Caco-2 (cell line): ENCODE results near the gene CD52. TPM values are rescaled to one million over a fixed set of nuclear protein-coding genes. Genes with fewer than 3 reads are reported as not detected.

Experiments
- BruUV-seq: library from RNA; stranded (reverse); fragments of 400-500 nt; replicated peaks from 2 replicates; lab custom pipeline; 2021; lab: Mats Ljungman, UMichigan
- CTCF ChIA-PET: fragments of 300-600 bp; sonication (Branson Sonifier 250); formaldehyde crosslinking; loops from one replicate; lab custom pipeline; 2022; ENCODE audit warnings: antibody characterized with exemption; lab: Charles Lee
- POLR2A ChIA-PET: fragments of 300-600 bp; sonication (Branson Sonifier 250); formaldehyde crosslinking; loops from one replicate; lab custom pipeline; 2022; ENCODE audit warnings: antibody characterized with exemption; lab: Charles Lee
- DNase-seq, 2 experiments: peaks; one replicate each; pipeline versions ENCODE4 v3.0.0 to v3.0.0-alpha.2; 2020 to 2022
- H3K27me3 ChIP-seq: replicated peaks from 2 replicates; pipeline ENCODE4 v1.6.0; 2011; ENCODE audit warnings: low read length; ENCODE audit not compliant: control insufficient read depth, insufficient read depth
- H3K36me3 ChIP-seq: 2 replicates; pipeline ENCODE4 v1.5.1; 2011; ENCODE audit warnings: low read length; ENCODE audit not compliant: control insufficient read depth, insufficient read depth
- H3K4me1 ChIP-seq: fragments of 250-450 bp; sonication (Bioruptor Pico); 2 replicates; pipeline ENCODE4 v1.5.1; 2020; ENCODE audit warnings: mild to moderate bottlenecking
- H3K4me3 ChIP-seq: 2 replicates; pipeline ENCODE4 v1.5.1; 2011; ENCODE audit warnings: low read depth, mild to moderate bottlenecking, control low read depth, low read length
- H3K9me3 ChIP-seq: fragments of 250-450 bp; sonication (Bioruptor Pico); 2 replicates; pipeline ENCODE4 v1.5.1; 2020; ENCODE audit warnings: mild to moderate bottlenecking, moderate library complexity
- H3K27ac Mint-ChIP-seq: one replicate; pipeline ENCODE4 v1.8.0; 2022; ENCODE audit warnings: mixed read lengths; ENCODE audit not compliant: unreplicated experiment
- H3K27me3 Mint-ChIP-seq: one replicate; pipeline ENCODE4 v1.8.0; 2022; ENCODE audit warnings: mixed read lengths; ENCODE audit not compliant: insufficient read depth, unreplicated experiment
- H3K36me3 Mint-ChIP-seq: one replicate; pipeline ENCODE4 v1.8.0; 2022; ENCODE audit warnings: mild to moderate bottlenecking, mixed read lengths; ENCODE audit not compliant: insufficient read depth, unreplicated experiment
- H3K4me1 Mint-ChIP-seq: one replicate; pipeline ENCODE4 v1.8.0; 2022; ENCODE audit warnings: low read depth, mixed read lengths; ENCODE audit not compliant: unreplicated experiment
- H3K4me3 Mint-ChIP-seq: one replicate; pipeline ENCODE4 v1.8.0; 2022; ENCODE audit warnings: mild to moderate bottlenecking, moderate library complexity, mixed read lengths; ENCODE audit not compliant: unreplicated experiment
- H3K9me3 Mint-ChIP-seq: one replicate; pipeline ENCODE4 v1.8.0; 2022; ENCODE audit warnings: mixed read lengths; ENCODE audit not compliant: unreplicated experiment
- CTCF ChIP-seq, 2 experiments: fragments of 200-600 bp in 1 of 2; IDR thresholded peaks; 1 replicate in 1 of 2; 2 replicates in 1 of 2; pipeline versions ENCODE4 v1.5.1 to v1.8.0; 2011 to 2022; ENCODE audit warnings: antibody characterized with exemption in 1 of 2, control low read depth in 1 of 2, inconsistent platforms in 1 of 2, low read depth in 1 of 2, low read length in 1 of 2, mild to moderate bottlenecking in 1 of 2, moderate library complexity in 1 of 2; ENCODE audit not compliant: insufficient read depth in 1 of 2, severe bottlenecking in 1 of 2, unreplicated experiment in 1 of 2
- intact Hi-C: fragments of 100-400 bp; cut with micrococcal nuclease; formaldehyde crosslinking; loops from one replicate; pipeline ENCODE4 v1.10.0; 2022; ENCODE audit not compliant: unreplicated experiment
- total RNA-seq: library from RNA; stranded (reverse); gene quantifications from 2 replicates; pipeline ENCODE4 v1.2.3, GENCODE V29; 2022

CD52 gene
- total RNA-seq, 1 experiment from 2014 or later: not detected

- Mint-ChIP-seq H3K27ac (peak overlapping the region; percentile 100), H3K4me1 (peaks cover 20% of the 10 kb centered on the region), H3K27me3 (no peaks in the 10 kb centered on the region), H3K36me3 (peaks cover 62% of the 10 kb centered on the region), H3K4me3 (peak overlapping the region; percentile 79), H3K9me3 (no peaks in the 10 kb centered on the region)
- no TSS peak for BruUV-seq
- DNase-seq: peak; percentile 91 to 97
- Histone ChIP-seq H3K36me3 (no peaks in the 10 kb centered on the region), H3K4me3 (peak overlapping the region; percentile 28), H3K27me3 (no peaks in the 10 kb centered on the region), H3K9me3 (no peaks in the 10 kb centered on the region), H3K4me1 (peaks cover 56% of the 10 kb centered on the region)
- ChIA-PET CTCF (interaction anchor here (0.6 to 1.0 kb wide), 4 partner anchors 8 to 586 kb away, joined by 3 to 5 read pairs (median 3); no protein-coding TSS in a partner anchor), POLR2A (interaction anchor here (0.5 to 2.8 kb wide), 11 partner anchors 8 to 548 kb away, joined by 3 to 25 read pairs (median 4); partner anchors contain the start of genes CD52 and DHDDS)
- TF ChIP-seq CTCF (IDR thresholded peaks at IDR 0.05; ENCODE audit: insufficient read depth in 1 of 2, low read depth in 1 of 2, low read length in 1 of 2, severe bottlenecking in 1 of 2, unreplicated experiment in 1 of 2): no peak
- intact Hi-C loops: loop anchor here (1.0 to 5.0 kb wide), 3 partner anchors 8 to 121 kb away; partner anchors contain the start of genes DHDDS and HMGN2
Measured at GRCh38 chr1:26350701-26351589, 33.2 kb downstream of the CD52 start.

GRCh38 chr1:26351590-26352337, 34.0 kb downstream of the CD52 start:
- H3K4me1 ChIP-seq: peaks cover 64% of the 10 kb centered on the region
- no peaks in the 10 kb centered on the region for H3K36me3 ChIP-seq
- Mint-ChIP-seq H3K4me1 (peaks cover 24% of the 10 kb centered on the region), H3K36me3 (peaks cover 55% of the 10 kb centered on the region), H3K4me3 (peak overlapping the region; percentile 79), H3K27ac (peak overlapping the region; percentile 100), H3K9me3 (no peaks in the 10 kb centered on the region), H3K27me3 (no peaks in the 10 kb centered on the region)
- no peaks in the 10 kb centered on the region for H3K27me3 ChIP-seq
- H3K9me3 ChIP-seq: no peaks in the 10 kb centered on the region
- CTCF ChIA-PET: interaction anchor here (0.6 to 0.7 kb wide), 2 partner anchors 12 to 459 kb away, joined by 3 read pairs; no protein-coding TSS in a partner anchor
- peak; percentile 87 to 95 for DNase-seq
- TF ChIP-seq CTCF (IDR thresholded peaks at IDR 0.05; ENCODE audit: insufficient read depth in 1 of 2, low read depth in 1 of 2, low read length in 1 of 2, severe bottlenecking in 1 of 2, unreplicated experiment in 1 of 2): no peak
- POLR2A ChIA-PET: interaction anchor here (0.5 to 2.8 kb wide), 3 partner anchors 7 to 67 kb away, joined by 3 to 25 read pairs (median 4); no protein-coding TSS in a partner anchor
- H3K4me3 ChIP-seq: peak overlapping the region; percentile 54
- intact Hi-C loops: loop anchor here (1.0 to 5.0 kb wide), 3 partner anchors 8 to 121 kb away; partner anchors contain the start of genes DHDDS and HMGN2
- no TSS peak for BruUV-seq

GRCh38 chr1:26352338-26352679, 34.6 kb downstream of the CD52 start:
- Histone ChIP-seq H3K9me3 (no peaks in the 10 kb centered on the region), H3K4me3 (peak overlapping the region; percentile 54), H3K27me3 (no peaks in the 10 kb centered on the region), H3K36me3 (no peaks in the 10 kb centered on the region), H3K4me1 (peaks cover 70% of the 10 kb centered on the region)
- DNase-seq: no peak
- H3K4me1 Mint-ChIP-seq: peaks cover 29% of the 10 kb centered on the region
- intact Hi-C loops: loop anchor here (5.0 kb wide), 2 partner anchors 80 to 120 kb away; partner anchors contain the start of genes DHDDS and HMGN2
- H3K27ac Mint-ChIP-seq: peak overlapping the region; percentile 100
- ChIA-PET CTCF (interaction anchor here (0.7 kb wide), 1 partner anchor 12 kb away, joined by 3 read pairs; no protein-coding TSS in a partner anchor), POLR2A (no interaction called here)
- H3K27me3 Mint-ChIP-seq: no peaks in the 10 kb centered on the region
- TF ChIP-seq CTCF (IDR thresholded peaks at IDR 0.05; ENCODE audit: insufficient read depth in 1 of 2, low read depth in 1 of 2, low read length in 1 of 2, severe bottlenecking in 1 of 2, unreplicated experiment in 1 of 2): no peak
- no peaks in the 10 kb centered on the region for H3K9me3 Mint-ChIP-seq
- peak overlapping the region; percentile 79 for H3K4me3 Mint-ChIP-seq
- BruUV-seq: TSS peak; percentile 72
- peaks cover 50% of the 10 kb centered on the region for H3K36me3 Mint-ChIP-seq
